ENCODE data around the gene SLC26A4. TPM values are rescaled to one million over a fixed set of nuclear protein-coding genes. Genes with fewer than 3 reads are reported as not detected.

Gene SLC26A4
- total RNA-seq, 1 donor: under 0.01 TPM

- TF ChIP-seq CTCF (IDR thresholded peaks at IDR 0.05; ENCODE audit: insufficient read depth, low read depth, low read length): no peak
- DNase-seq (ENCODE audit: low read depth): peak; percentile 53
- H3K4me3 ChIP-seq (ENCODE audit: low read depth, low read length): no peak overlapping the region
Measured at GRCh38 chr7:107690611-107691010, 30.0 kb downstream of the SLC26A4 start.

GRCh38 chr7:107691716-107692115 lies 31.1 kb downstream of the SLC26A4 start:
- no peak overlapping the region for H3K4me3 ChIP-seq (ENCODE audit: low read depth, low read length)
- TF ChIP-seq CTCF (IDR thresholded peaks at IDR 0.05; ENCODE audit: insufficient read depth, low read depth, low read length): no peak
- no peak for DNase-seq (ENCODE audit: low read depth)

GRCh38 chr7:107692501-107692900 lies 31.9 kb downstream of the SLC26A4 start:
- no peak for TF ChIP-seq CTCF (IDR thresholded peaks at IDR 0.05; ENCODE audit: insufficient read depth, low read depth, low read length)
- H3K4me3 ChIP-seq (ENCODE audit: low read depth, low read length): no peak overlapping the region
- no peak for DNase-seq (ENCODE audit: low read depth)

- no peak overlapping the region for H3K4me3 ChIP-seq (ENCODE audit: low read depth, low read length)
- no peak for DNase-seq (ENCODE audit: low read depth)
- no peak for TF ChIP-seq CTCF (IDR thresholded peaks at IDR 0.05; ENCODE audit: insufficient read depth, low read depth, low read length)
Measured at GRCh38 chr7:107693396-107693795, 32.8 kb downstream of the SLC26A4 start.

GRCh38 chr7:107694386-107694785 lies 33.8 kb downstream of the SLC26A4 start:
- DNase-seq (ENCODE audit: low read depth): peak; percentile 24
- no peak overlapping the region for H3K4me3 ChIP-seq (ENCODE audit: low read depth, low read length)
- no peak for TF ChIP-seq CTCF (IDR thresholded peaks at IDR 0.05; ENCODE audit: insufficient read depth, low read depth, low read length)

GRCh38 chr7:107696330-107696946 lies 35.8 kb downstream of the SLC26A4 start:
- DNase-seq (ENCODE audit: low read depth): no peak
- no peak for TF ChIP-seq CTCF (IDR thresholded peaks at IDR 0.05; ENCODE audit: insufficient read depth, low read depth, low read length)
- no peak overlapping the region for H3K4me3 ChIP-seq (ENCODE audit: low read depth, low read length)

Measured in fibroblast of villous mesenchyme (primary cell).